GM10847 (cell line): ENCODE data around the gene KDF1.
A peak's percentile ranks its signal among the peaks of the same experiment; 100 is the strongest.

Experiments
- POLR2A ChIP-seq: IDR thresholded peaks from 2 replicates; pipeline ENCODE4 v1.6.1; 2011; ENCODE audit not compliant: insufficient read length; ENCODE audit errors: extremely low read depth

KDF1 gene

DNA sequence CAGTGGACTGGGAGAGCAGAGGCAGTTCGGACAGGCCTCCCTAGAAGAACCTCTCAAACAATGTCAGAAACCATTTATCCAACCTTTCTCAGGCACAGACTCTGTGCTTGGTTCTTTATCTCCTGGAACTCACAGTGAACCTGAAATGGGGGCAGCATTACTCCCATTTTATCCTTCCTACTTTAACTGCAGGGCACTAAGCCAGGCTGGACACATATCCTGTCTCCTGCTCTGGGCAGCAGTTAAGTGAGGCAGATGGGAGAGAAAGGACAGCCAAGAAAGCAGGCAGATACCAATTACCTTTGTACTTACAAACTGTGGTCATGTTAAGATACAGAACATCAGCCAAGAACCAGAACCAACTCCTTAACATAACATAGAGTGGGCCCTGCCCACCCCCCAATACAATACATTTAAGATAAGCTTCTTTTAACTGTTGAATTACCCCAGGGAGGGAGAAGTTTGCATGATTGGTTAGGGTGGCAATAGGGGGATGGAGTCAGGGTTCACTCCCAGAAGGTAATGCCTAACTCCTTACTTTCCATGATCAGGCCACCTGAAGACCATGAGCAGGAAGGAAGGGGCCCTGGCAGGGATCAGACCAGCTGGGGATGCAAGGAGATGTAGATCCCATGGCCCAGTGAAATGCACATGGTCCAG, 10.9 kb downstream of the KDF1 start:
- TF ChIP-seq POLR2A = no peak

- TF ChIP-seq POLR2A = no peak
These were observed 14.0 kb downstream of the KDF1 start for GRCh38 chr1:26946270-26946669.

DNA sequence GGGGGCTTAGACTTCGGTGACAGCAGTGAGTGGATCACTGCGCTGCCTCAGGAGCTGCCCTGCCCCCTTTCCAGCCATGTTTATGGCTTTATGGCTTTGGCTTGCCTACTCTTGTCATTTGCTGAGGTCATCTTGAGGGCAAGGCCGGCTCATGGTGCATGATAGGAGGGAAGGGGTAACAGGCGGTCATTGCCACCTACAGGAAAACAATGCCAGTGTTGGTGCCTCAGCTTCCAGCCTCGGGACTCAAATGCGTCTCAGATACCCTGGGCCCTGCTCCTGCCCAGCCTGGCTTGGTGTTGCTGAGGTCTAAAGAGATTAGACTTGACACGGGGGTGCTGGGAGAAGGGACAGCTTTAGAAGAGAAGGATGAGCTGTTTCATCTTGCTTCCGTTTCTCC, 14.5 kb downstream of the KDF1 start:
- TF ChIP-seq POLR2A = no peak

- TF ChIP-seq POLR2A = no peak
These were observed 15.1 kb downstream of the KDF1 start for GRCh38 chr1:26945138-26945537.

GRCh38 chr1:26942656-26943055, 17.6 kb downstream of the KDF1 start:
- no peak for TF ChIP-seq POLR2A

DNA sequence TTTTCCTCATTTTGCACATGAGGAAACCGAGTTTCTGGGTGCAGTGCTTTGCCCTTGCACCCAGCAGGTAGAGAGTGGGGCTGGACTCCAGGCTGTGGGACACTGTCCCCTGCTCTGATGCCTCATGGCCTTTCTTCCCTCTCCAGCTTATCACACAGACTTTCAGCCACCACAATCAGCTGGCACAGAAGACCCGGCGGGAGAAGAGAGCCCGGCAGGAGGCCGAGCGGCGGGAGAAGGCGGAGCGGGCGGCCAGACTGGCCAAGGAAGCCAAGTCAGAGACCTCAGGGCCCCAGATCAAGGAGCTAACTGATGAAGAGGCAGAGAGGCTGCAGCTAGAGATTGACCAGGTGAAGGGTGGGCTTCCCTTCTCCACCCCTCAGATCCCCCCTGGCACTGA, 19.0 kb downstream of the KDF1 start:
- no peak for TF ChIP-seq POLR2A

GRCh38 chr1:26938659-26939025, 21.6 kb downstream of the KDF1 start:
- no peak for TF ChIP-seq POLR2A

- TF ChIP-seq POLR2A = no peak
These were observed 22.1 kb downstream of the KDF1 start for GRCh38 chr1:26938004-26938658.

- TF ChIP-seq POLR2A = no peak
These were observed 23.4 kb downstream of the KDF1 start for GRCh38 chr1:26936823-26937222.

DNA sequence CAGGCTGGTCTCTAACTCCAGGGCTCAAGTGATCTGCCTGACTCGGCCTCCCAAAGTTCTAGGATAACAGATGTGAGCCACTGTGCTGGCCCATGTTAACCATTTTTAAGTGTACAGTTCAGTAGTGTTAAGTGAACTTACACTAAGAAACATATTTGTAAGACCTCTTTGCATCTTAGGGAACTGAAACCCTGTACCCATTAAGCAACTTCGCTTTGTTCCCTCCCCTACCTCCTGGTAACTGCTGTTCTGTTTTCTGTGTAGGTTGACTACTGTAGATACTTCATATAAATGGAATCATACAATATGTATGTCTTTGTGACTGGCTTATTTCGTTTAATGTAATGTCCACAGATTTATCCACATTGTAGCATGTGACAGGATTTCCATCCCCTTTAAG, 27.7 kb downstream of the KDF1 start:
- no peak for TF ChIP-seq POLR2A

GRCh38 chr1:26923711-26924110, 36.6 kb downstream of the KDF1 start:
- TF ChIP-seq POLR2A = no peak

DNA sequence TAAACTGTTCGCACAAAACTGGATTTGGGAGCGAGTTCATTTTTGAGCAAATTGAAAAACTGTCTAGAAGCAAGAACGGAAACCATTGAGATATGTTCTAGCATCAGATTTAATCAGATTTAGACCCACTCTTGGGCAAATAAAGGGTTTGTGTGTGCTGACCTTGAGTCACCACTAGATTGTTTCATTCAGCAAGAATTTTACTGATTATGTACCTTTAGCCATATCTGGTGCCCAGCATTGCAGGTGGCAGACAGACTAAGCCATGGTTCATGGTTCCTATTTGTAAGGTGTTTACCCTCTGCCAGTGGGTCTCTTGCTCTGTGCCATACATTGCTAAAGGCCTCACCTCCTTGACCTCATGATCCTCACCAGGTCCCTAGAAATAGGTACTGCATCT, 37.4 kb downstream of the KDF1 start:
- no peak for TF ChIP-seq POLR2A

DNA sequence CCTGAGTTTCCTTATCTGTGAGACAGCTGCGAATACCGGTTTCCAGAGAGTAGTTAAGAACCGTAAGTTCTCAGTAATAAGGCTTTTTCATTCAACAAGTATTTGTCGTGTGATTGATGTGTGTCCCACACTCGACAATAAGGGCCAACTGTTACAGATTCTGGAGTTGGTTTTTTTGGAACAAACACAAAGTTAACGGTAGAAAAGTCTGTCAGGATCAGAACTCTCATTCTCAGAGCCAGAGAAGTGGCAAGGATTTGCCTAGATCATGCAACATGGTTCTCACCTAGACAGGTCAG, 37.9 kb downstream of the KDF1 start:
- no peak for TF ChIP-seq POLR2A

DNA sequence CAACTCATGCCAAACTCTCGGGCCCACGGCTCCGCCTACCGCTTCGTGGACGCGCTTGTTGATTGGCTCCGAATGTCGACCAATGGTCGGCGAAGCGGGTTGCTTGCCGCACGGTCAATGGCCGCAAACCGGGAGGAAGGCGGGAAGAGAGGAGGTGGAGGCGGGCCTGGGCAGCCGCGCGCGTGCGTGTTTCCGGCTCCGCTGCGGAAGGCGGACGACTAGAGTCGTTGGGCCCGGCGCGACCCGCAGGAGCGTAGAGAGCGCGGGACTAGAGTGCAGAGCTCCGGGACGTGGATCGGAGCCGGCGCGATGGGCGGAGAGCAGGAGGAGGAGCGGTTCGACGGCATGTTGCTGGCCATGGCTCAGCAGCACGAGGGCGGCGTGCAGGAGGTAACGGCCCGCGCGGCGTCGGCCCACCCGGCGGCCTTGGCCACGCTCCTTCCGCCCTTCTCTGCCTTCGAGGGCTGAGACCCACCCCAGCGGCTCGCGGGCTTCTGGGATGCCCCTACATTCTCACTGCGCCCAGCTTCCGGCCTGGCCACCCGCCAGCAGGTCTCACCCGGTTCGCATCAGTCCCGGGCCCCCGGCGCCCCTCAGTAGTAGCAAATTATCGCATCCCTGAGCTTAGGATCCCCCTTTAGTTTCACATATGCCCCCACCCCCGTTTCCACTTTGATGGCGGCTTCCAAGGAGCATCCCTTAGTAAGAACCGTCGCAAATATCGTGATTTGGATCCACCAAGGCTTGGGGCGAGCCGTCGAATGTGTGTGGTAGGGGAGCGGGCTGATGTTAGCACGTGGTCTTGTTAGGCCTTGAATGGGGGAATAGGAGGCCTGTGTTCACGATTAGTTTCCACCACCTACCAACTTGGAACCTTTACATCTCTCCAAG, 38.5 kb downstream of the KDF1 start, which contains the start of gene NUDC:
Gene NUDC (plus strand): TSS at position 204 of the 891 bp plus-strand sequence. CDS start 106 bp downstream, at position 310.
- TF ChIP-seq POLR2A = peak; percentile 82

DNA sequence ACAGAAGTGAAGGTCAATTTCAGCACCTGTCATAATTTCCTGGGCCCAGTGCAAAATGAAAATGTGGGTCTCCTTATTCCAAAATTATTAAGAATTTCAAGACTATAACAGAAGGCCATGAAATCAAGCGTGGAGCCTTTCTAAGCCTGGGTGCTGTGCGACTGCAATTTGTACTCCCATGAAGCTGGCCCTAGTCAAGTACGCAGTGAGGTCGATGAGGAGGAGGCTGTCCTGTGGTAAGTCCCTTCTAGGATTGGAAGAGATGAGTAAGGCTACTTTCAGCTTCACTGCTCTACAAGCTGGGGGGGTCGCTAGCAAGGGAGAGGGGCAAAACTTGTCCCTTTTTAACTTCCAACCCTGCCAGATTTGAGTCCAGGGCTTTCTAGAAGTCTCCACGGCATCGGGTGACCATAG, 39.1 kb downstream of the KDF1 start:
- no peak for TF ChIP-seq POLR2A

DNA sequence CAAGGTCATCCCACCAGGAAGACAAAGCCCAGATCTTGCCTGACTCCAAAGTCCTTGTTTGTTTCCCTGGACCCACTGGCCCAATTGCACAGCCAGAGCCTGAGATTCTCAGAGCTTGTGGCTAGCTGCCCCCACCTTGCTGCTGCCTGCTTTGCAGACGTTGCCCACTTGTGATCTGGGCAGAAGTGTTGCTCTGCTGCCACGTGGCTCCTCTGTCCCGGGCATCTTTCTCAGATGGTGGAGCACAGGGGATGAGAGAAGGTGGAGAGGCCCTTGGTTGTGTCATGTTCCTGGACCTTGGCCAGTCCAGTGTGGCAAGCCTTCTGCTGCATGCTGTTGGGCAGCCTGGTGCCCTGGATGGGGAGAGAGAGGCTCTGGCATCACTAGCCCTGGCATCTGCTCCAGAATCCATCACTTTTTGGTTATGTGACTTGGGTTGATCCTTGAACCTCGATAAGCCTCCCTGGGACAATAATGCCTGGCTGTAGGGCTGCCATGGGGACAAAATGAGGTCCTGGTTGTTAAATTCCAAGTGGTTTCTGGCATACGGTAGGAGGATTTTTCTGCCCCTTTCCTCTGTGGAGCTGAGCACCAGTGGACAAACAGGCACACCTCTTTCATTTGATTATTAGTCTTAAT, 44.9 kb downstream of the KDF1 start:
- no peak for TF ChIP-seq POLR2A
